Bronchial epithelial cell (primary cell): Measurements from ENCODE around the gene ANGPTL2. TPM values are rescaled to one million over a fixed set of nuclear protein-coding genes. Genes with fewer than 3 reads are reported as not detected.

Experiments used
- DNase-seq: peaks from one replicate; pipeline ENCODE4 v3.0.0-alpha.2; 2010; ENCODE audit warnings: low read depth
- FAIRE-seq: peaks from 2 replicates; lab custom pipeline; 2011; peaks lifted over from hg19 to GRCh38; lab: Jason Lieb, UNC
- H3K27me3 ChIP-seq: 2 replicates; pipeline ENCODE4 v1.5.1; 2011; ENCODE audit warnings: low read length; ENCODE audit not compliant: control insufficient read depth, insufficient read depth
- H3K36me3 ChIP-seq: 2 replicates; pipeline ENCODE4 v1.5.1; 2011; ENCODE audit warnings: low read length; ENCODE audit not compliant: control insufficient read depth, insufficient read depth
- H3K4me3 ChIP-seq: 2 replicates; pipeline ENCODE4 v1.5.1; 2011; ENCODE audit warnings: mild to moderate bottlenecking, low read depth, low read length, control low read depth
- total RNA-seq: library from RNA; depleted of rRNA; stranded (reverse); fragments of >200 nt; gene quantifications from 2 replicates; pipeline ENCODE4 v1.2.1, GENCODE V29; 2014
- TF ChIP-seq, protein P1 (sequence below): IDR thresholded peaks from 2 replicates; pipeline ENCODE4 v1.5.1; 2011; ENCODE audit warnings: mild to moderate bottlenecking, moderate library complexity, low read length, control low read depth, inconsistent platforms; ENCODE audit not compliant: insufficient read depth, severe bottlenecking

Gene ANGPTL2
- total RNA-seq, 1 donor from 2014 or later = 0.79 TPM

DNA sequence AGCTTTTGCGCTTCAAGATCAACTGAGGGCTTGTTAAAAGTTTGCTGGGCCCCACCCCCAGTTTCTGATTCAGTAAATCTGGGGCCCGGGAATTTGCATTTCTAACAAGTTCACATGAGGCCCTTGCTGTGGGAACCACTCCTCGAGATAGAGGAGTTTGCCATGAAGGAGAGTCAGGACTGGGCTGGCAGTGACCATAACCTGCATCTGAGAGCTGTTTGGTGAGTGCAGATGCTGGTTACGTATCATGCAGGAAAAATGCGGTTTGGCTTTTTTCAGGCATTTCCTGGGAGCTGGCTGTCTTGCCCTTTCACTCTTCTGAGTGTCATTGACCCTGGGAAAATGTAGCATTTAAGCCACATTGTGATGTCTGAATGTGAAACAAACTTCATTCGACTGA lies 9.4 kb upstream of the ANGPTL2 start:
- TF ChIP-seq, protein P1, sequence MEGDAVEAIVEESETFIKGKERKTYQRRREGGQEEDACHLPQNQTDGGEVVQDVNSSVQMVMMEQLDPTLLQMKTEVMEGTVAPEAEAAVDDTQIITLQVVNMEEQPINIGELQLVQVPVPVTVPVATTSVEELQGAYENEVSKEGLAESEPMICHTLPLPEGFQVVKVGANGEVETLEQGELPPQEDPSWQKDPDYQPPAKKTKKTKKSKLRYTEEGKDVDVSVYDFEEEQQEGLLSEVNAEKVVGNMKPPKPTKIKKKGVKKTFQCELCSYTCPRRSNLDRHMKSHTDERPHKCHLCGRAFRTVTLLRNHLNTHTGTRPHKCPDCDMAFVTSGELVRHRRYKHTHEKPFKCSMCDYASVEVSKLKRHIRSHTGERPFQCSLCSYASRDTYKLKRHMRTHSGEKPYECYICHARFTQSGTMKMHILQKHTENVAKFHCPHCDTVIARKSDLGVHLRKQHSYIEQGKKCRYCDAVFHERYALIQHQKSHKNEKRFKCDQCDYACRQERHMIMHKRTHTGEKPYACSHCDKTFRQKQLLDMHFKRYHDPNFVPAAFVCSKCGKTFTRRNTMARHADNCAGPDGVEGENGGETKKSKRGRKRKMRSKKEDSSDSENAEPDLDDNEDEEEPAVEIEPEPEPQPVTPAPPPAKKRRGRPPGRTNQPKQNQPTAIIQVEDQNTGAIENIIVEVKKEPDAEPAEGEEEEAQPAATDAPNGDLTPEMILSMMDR = no peak
- peak; percentile 28 for FAIRE-seq
- DNase-seq = peak; percentile 66
- H3K27me3 ChIP-seq = peaks cover 2% of the 10 kb centered on the region
- no peaks in the 10 kb centered on the region for H3K36me3 ChIP-seq
- no peak overlapping the region for H3K4me3 ChIP-seq

DNA sequence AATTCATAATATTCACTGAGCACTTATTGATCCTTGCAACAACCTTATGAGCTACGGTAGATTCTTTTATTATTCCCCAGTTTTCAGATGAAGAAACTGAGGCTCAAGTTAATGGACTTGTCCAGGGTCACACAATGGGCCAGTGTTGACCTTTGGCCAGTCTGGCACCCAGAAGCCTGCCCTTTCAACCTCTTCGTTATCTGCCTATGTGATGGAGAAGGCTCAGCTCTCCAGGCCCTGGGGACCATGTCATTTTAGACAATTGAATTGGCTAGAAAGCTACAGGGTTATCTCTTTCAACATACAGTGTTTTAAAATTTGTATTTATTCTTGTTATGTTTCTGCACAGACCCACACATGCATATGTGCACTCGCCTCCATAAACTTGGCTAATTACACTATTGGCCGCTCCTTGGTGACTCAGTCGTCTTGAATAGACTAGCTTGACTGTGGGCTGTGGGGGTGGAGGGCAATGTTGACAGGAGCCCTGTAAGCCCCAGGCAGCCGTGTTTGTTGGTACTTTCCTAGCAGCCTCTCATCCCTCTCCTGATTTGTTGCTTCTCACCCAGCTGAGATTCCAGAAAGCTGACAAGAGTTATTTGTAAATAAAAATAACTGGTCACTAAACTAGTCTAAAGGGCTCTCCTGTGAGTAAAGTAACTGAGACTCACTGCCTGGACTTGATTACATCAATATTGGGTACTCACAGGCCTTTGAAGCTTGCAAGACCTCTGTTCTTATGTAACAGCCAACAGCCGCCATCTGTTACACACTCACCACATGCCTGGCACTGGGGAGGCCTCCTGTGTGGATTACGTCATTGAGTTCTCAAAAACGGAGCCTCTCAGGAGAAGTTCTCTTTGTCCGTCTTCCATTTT lies 8.5 kb upstream of the ANGPTL2 start:
- TF ChIP-seq, protein P1 = no peak
- no peak overlapping the region for H3K4me3 ChIP-seq
- no peak for FAIRE-seq

DNA sequence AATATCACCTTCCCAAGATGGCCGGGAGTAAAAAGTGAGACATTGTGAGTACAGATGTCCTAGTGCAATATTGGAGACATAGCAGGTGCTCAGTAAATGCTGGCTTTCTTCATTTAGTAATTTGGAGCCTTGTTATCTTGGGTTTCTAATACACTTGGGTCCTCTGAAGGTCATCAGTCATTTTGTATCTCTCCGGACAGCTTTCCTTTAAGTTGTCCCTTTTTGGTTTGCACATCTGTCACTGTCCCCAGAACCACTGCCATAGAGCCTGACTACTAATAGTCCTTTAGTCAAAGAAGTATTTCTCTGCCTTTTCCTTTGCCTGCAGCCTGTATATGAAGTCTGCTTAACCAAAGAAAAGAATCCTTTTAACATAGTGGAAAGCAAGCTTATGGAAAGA lies 7.8 kb upstream of the ANGPTL2 start:
- TF ChIP-seq, protein P1 = no peak
- DNase-seq = no peak
- Histone ChIP-seq H3K36me3 (no peaks in the 10 kb centered on the region), H3K27me3 (peaks cover 4% of the 10 kb centered on the region), H3K4me3 (no peak overlapping the region)
- FAIRE-seq = no peak

More for the DNA sequence above, 8.5 kb upstream of the ANGPTL2 start:
- Histone ChIP-seq H3K27me3 (peaks cover 2% of the 10 kb centered on the region), H3K36me3 (no peaks in the 10 kb centered on the region)
- DNase-seq = peak; percentile 94

DNA sequence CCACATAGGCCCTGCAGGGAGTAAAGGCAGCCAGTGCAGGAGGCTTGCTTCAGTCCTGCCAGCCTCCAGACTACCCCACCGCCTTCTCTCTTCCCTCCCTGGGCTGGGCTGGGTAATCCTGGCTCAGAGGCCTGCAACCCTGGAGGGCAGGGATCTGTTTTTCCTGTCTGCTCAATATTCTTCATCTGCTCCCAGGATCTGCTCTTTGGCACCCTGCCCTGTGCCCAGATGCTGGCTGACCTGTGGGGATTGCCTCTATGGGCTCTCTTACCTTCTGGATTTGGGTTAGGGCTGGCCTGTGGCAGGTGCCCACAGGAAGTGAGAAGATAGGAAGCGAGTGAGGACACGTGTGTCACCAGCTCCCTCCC lies 7.3 kb upstream of the ANGPTL2 start:
- Histone ChIP-seq H3K36me3 (no peaks in the 10 kb centered on the region), H3K27me3 (peaks cover 3% of the 10 kb centered on the region), H3K4me3 (no peak overlapping the region)
- TF ChIP-seq, protein P1 = no peak
- no peak for DNase-seq
- FAIRE-seq = peak; percentile 72

DNA sequence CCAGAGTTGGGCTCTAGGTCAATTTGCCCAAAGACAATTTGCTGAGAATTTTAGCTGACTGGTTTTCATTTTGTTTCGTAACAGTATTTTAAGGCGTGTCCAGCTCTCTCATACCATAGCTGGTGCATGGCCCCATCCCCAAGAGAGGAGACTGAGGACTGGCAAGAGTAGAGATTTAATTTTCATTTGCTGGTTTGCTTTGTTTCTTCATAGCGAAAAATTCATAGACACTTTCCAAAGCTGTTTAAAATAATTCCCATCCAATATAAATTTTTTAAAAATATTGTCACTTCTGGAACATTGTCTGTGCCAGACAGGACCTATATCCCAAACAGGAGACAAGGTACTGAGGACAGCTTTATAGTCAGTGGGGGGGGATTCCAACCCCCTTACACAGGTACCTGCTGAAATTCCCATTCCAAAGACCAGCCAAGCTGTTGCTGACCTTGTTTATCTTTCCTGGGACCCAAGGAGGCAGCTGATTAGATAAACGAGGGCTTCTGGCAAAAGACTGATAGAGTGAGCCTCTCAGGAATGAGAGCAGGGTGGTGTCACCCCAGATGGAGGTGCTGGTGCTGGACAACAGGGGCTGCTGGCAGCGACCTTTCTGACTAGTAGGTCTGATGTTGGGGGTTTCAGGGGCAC lies 6.8 kb upstream of the ANGPTL2 start:
- TF ChIP-seq, protein P1 = no peak
- Histone ChIP-seq H3K4me3 (no peak overlapping the region), H3K36me3 (no peaks in the 10 kb centered on the region), H3K27me3 (peaks cover 4% of the 10 kb centered on the region)
- FAIRE-seq (no peak), DNase-seq (no peak)
